Glomerular visceral epithelial cell (primary cell): ENCODE results near the gene VGLL3.
A peak's percentile ranks its signal among the peaks of the same experiment; 100 is the strongest.

Source experiments
- DNase-seq: peaks from one replicate; pipeline ENCODE4 v3.0.0-alpha.2; 2016; ENCODE audit errors: extremely low spot score

Gene VGLL3

DNA sequence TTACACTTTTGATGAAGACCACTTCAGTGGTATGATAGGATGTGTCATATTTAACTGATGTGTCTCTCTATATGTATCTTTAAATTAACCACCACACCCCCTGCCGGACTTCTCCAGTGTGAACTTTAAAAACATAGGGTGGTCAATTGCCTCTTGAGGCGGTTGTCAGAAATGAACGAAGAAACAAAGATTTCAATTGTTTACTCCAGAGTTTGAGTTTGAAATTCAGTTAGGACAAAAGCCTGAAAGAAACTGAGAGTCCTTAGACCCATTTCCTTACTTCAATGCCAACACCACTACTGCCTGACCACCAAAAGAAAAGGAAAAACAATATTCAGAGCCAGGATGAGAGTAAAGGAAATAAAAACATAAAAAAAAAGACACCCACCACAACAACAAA lies 40.2 kb downstream of the VGLL3 start:
- no peak for DNase-seq

GRCh38 chr3:86949850-86950249 lies 41.1 kb downstream of the VGLL3 start:
- DNase-seq, result no peak

GRCh38 chr3:86948822-86949221 lies 42.1 kb downstream of the VGLL3 start:
- DNase-seq, result peak; percentile 31

GRCh38 chr3:86942206-86942605 lies 48.7 kb downstream of the VGLL3 start:
- no peak for DNase-seq

DNA sequence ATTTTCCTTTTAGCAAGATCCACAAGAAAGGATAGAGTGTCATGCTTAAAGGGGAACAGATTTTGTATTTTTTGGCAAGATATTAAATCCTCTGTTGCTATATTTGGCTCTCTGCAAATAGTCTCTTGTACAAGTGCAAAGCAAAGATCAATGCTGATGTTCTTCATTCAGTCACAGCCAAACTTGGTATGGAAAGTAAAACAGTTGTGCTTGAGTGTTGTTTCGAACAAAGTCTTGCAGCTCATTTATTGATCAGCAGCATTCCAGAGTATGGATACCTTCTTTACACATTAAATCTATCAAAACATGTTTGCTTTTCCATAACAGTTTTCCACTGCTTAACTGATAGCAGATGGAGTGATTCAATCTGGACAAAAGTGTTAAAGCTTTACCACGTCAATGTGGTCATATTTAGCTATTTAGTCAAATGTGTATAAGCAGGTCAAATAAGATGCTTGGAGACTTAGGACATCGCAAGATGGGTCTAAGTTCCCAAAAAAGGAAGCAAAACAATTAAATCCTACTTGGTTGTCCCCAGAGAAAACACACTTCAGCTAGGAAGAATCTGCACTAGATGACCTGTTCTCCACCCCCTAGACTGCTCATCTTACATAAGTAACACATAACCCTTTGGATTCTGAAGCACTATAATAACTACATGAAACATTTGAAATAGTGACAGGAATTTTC lies 52.4 kb downstream of the VGLL3 start:
- no peak for DNase-seq

DNA sequence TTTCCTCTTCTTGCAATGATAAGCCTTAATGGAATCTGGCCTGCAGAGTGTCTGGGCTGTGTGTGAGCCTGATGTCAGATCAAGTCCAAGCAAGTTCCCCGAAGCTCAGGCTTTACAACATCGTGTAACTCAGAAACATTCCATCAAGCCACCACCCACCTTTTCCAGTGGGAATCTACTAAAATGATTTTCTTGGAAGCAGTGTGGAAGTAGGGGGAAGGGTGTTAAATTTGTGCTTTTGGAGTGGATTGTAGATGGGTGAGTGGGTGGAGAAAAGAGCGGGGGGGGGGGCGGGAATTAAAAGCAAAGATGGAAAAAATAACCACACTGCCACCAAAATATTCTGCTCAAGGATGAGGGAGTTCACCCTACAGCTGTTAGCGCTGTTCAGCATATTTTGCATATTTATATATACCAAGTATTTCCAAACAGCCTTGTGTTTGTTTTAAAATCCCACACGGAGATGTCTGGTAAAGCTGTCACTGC lies 53.6 kb downstream of the VGLL3 start:
- no peak for DNase-seq

DNA sequence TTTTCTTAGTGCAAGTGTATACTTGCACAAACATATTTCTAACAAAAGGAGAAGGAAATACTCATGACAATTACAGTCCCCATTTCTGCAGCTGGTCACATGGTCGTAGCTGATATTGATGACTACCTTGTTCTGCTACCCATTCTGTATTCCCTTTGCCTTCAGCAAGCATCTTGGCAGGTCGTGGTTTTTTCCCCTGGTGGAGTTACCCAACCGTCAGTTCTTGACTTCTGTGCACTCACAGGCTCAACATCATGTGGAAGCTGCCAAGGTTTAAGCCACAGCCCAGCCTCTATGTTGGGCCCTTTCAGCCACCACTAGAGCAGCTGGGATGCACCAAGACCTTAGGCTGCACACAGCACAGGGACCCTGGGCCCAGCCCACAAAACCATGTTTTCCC lies 56.1 kb downstream of the VGLL3 start:
- DNase-seq, result no peak

GRCh38 chr3:86930831-86931230 lies 60.1 kb downstream of the VGLL3 start:
- no peak for DNase-seq

DNA sequence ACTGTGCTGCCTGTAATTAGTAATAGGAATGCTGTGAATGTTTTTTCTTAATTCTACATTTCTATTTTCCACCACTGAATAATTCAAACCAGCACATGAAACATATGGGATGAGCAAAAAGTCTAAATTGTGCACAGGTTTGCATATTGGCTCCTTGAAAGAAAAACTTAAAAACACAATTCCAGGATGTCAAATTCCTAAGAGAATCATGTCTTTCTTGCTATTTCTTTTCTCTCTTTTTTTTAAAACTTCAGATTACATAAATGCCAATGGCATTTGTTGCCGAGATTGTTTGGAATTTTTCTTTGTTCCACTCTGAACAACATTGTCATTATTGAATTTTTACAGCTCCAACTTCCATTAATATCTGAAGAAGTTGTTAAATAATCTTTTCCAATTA lies 60.8 kb downstream of the VGLL3 start:
- no peak for DNase-seq

DNA sequence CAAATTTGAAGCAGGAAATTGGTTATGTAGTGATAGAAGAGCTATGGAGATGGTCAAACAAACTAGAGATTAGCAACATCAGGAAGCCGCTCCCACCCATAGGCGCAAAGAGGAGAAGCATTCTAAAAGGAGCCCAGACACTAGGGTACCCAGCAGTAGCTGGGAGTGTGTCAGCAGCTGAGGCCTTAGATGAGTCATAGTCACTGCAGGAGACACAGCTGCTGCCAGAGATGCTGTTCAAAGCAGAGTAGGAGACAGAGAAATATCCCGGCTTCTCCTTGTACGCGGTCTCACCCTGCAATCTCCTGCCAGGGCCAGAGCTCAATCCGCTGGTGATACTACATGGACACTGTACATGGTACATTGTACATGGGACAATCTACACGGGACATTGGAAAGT lies 61.9 kb downstream of the VGLL3 start:
- DNase-seq, result no peak

DNA sequence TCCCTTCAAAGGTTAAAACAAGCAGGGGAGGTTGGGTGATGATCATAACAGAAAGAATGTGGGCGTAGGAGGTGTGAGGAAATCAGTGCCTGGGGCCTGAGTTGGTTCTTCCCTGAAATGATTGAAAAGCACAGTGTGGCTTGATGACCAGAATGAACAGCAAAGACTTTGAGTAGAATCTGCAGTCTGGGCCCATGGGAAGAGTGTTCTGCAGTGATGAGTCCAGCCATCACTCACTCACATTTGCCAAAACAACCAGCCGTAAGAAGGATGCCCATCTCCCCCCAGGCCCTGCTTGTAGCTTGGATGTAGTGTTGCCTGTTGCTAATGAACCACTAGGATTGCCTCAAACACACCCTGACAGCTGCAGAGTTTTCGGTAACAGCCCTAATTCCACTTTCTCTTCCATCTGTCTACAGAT lies 67.9 kb downstream of the VGLL3 start:
- peak; percentile 7 for DNase-seq

GRCh38 chr3:86921971-86922680 lies 68.8 kb downstream of the VGLL3 start:
- no peak for DNase-seq

GRCh38 chr3:86914670-86915069 lies 76.3 kb downstream of the VGLL3 start:
- DNase-seq, result no peak

GRCh38 chr3:86913160-86913559 lies 77.8 kb downstream of the VGLL3 start:
- DNase-seq, result no peak

DNA sequence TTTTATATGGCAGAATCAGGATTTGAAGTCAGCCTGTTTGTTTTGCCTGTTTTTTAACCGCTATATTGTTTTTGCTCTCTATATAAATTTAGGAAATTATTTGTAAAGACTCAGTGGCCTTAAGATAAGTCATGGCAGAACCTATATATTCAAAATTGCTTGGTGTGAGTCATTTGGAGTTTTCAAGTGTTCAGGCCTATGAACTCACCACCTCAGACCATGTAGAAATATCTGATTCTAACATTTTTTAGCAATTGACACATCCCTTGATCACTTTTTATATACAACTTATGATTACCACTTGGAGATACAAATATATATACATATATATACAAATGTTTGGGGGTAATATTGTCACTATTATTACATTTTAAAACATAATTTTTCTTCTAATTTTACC lies 95.7 kb downstream of the VGLL3 start:
- DNase-seq, result no peak

GRCh38 chr3:86890741-86891396 lies 100.1 kb downstream of the VGLL3 start:
- DNase-seq, result no peak
